PFSK-1 (cell line): ENCODE data around the gene PRR9.

Experiments
- SIN3A ChIP-seq: IDR thresholded peaks from 2 replicates; pipeline ENCODE4 v1.6.1; 2012; ENCODE audit warnings: mild to moderate bottlenecking, low read length, moderate library complexity, borderline replicate concordance; ENCODE audit not compliant: insufficient read depth
- TAF1 ChIP-seq: IDR thresholded peaks from 2 replicates; pipeline ENCODE4 v1.6.1; 2012; ENCODE audit warnings: low read length, control low read depth, borderline replicate concordance; ENCODE audit not compliant: insufficient read depth
- TF ChIP-seq, protein P1 (sequence below), 2 experiments: IDR thresholded peaks; 2 replicates each; pipeline versions ENCODE4 v1.6.1 to v1.8.0; 2011 to 2012; ENCODE audit warnings: low read depth in 2 of 2, low read length in 2 of 2, control low read depth in 1 of 2, inconsistent platforms in 1 of 2, mild to moderate bottlenecking in 1 of 2, moderate library complexity in 1 of 2; ENCODE audit not compliant: insufficient read depth in 1 of 2

DNA sequence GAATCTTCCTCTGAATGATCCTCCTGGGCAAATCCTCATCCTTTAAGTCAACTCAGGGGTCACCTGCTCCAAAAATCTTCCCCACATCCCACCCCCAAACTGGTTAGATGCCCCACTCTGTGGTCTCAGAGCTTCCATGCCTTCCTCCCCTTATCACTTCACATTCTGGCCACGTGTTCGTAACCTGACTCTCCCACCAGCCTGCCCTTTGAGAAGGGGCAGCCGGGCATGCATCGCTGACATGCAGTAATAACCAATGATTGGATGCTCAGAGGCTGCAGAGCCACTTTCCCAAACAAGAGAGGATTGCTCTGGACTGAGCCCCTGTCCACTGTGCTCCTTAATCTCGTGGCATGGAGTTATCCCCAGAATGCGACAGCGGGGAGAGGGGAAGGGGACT, 7.2 kb upstream of the PRR9 start:
- no peak for TF ChIP-seq TAF1
- TF ChIP-seq, protein P1, sequence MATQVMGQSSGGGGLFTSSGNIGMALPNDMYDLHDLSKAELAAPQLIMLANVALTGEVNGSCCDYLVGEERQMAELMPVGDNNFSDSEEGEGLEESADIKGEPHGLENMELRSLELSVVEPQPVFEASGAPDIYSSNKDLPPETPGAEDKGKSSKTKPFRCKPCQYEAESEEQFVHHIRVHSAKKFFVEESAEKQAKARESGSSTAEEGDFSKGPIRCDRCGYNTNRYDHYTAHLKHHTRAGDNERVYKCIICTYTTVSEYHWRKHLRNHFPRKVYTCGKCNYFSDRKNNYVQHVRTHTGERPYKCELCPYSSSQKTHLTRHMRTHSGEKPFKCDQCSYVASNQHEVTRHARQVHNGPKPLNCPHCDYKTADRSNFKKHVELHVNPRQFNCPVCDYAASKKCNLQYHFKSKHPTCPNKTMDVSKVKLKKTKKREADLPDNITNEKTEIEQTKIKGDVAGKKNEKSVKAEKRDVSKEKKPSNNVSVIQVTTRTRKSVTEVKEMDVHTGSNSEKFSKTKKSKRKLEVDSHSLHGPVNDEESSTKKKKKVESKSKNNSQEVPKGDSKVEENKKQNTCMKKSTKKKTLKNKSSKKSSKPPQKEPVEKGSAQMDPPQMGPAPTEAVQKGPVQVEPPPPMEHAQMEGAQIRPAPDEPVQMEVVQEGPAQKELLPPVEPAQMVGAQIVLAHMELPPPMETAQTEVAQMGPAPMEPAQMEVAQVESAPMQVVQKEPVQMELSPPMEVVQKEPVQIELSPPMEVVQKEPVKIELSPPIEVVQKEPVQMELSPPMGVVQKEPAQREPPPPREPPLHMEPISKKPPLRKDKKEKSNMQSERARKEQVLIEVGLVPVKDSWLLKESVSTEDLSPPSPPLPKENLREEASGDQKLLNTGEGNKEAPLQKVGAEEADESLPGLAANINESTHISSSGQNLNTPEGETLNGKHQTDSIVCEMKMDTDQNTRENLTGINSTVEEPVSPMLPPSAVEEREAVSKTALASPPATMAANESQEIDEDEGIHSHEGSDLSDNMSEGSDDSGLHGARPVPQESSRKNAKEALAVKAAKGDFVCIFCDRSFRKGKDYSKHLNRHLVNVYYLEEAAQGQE (IDR thresholded peaks at IDR 0.05; ENCODE audit: insufficient read depth in 1 of 2, low read depth in 2 of 2, low read length in 2 of 2), result no peak
- TF ChIP-seq SIN3A, result no peak
